Measurements from ENCODE around the gene CACFD1.

Gene CACFD1

GRCh38 chr9:133491656-133491925, 31.8 kb downstream of the CACFD1 start:
- CTCF ChIA-PET, result interaction anchor here (0.6 to 10.0 kb wide), 2 partner anchors 251 to 304 kb away, joined by 3 to 112 read pairs; no protein-coding TSS in a partner anchor
- TF ChIP-seq CTCF (IDR thresholded peaks at IDR 0.05; ENCODE audit: insufficient read depth, low read length, missing control alignments), result no peak

GRCh38 chr9:133492061-133493021, 32.6 kb downstream of the CACFD1 start:
- ChIA-PET POLR2A (no interaction called here), CTCF (interaction anchor here (0.6 kb wide), 1 partner anchor 250 kb away, joined by 3 read pairs; no protein-coding TSS in a partner anchor)
- TF ChIP-seq CTCF (IDR thresholded peaks at IDR 0.05; ENCODE audit: insufficient read depth, low read length, missing control alignments), result no peak

More at GRCh38 chr9:133491656-133491925, 31.8 kb downstream of the CACFD1 start:
- DNase-seq (ENCODE audit: low read depth, low spot score), result no peak
- POLR2A ChIA-PET, result no interaction called here
- no peak overlapping the region for H3K4me3 ChIP-seq (ENCODE audit: low read depth, low read length)

GRCh38 chr9:133493428-133493827, 33.6 kb downstream of the CACFD1 start:
- no peak for DNase-seq (ENCODE audit: low read depth, low spot score)
- ChIA-PET CTCF (no interaction called here), POLR2A (no interaction called here)
- no peak overlapping the region for H3K4me3 ChIP-seq (ENCODE audit: low read depth, low read length)
- TF ChIP-seq CTCF (IDR thresholded peaks at IDR 0.05; ENCODE audit: insufficient read depth, low read length, missing control alignments), result no peak

More at GRCh38 chr9:133492061-133493021, 32.6 kb downstream of the CACFD1 start:
- DNase-seq (ENCODE audit: low read depth, low spot score), result no peak
- no peak overlapping the region for H3K4me3 ChIP-seq (ENCODE audit: low read depth, low read length)

- no peak for TF ChIP-seq CTCF (IDR thresholded peaks at IDR 0.05; ENCODE audit: insufficient read depth, low read length, missing control alignments)
- ChIA-PET CTCF (interaction anchor here (1.4 to 2.6 kb wide), 2 partner anchors 7 to 9 kb away, joined by 5 to 22 read pairs; no protein-coding TSS in a partner anchor), POLR2A (interaction anchor here (0.6 kb wide), 1 partner anchor 463 kb away, joined by 3 read pairs; the partner anchor contains the start of gene GTF3C5)
- DNase-seq (ENCODE audit: low read depth, low spot score), result no peak
- H3K4me3 ChIP-seq (ENCODE audit: low read depth, low read length), result no peak overlapping the region
These were observed 34.2 kb downstream of the CACFD1 start for GRCh38 chr9:133493845-133494540.

GRCh38 chr9:133494636-133495326, 35.0 kb downstream of the CACFD1 start:
- no peak for DNase-seq (ENCODE audit: low read depth, low spot score)
- H3K4me3 ChIP-seq (ENCODE audit: low read depth, low read length), result no peak overlapping the region
- no peak for TF ChIP-seq CTCF (IDR thresholded peaks at IDR 0.05; ENCODE audit: insufficient read depth, low read length, missing control alignments)
- ChIA-PET CTCF (interaction anchor here (1.4 to 2.6 kb wide), 2 partner anchors 8 to 10 kb away, joined by 5 to 22 read pairs; no protein-coding TSS in a partner anchor), POLR2A (interaction anchor here (0.6 kb wide), 1 partner anchor 464 kb away, joined by 3 read pairs; the partner anchor contains the start of gene GTF3C5)
